Activated effector memory CD4-positive, alpha-beta T cell treated with Interleukin-2 at 50 U/mL for 16 hours (primary cell): Measurements from ENCODE around the gene DHCR7.

Experiments
- DNase-seq: peaks from one replicate; pipeline ENCODE4 v3.0.0-alpha.2; 2020

DHCR7 gene

GRCh38 chr11:71477641-71478527, 29.7 kb upstream of the DHCR7 start:
- DNase-seq, result no peak

GRCh38 chr11:71476926-71477640, 28.9 kb upstream of the DHCR7 start:
- no peak for DNase-seq

GRCh38 chr11:71476031-71476430, 27.8 kb upstream of the DHCR7 start:
- no peak for DNase-seq

- DNase-seq, result no peak
These were observed 26.7 kb upstream of the DHCR7 start for GRCh38 chr11:71474771-71475483.

- no peak for DNase-seq
These were observed 26.1 kb upstream of the DHCR7 start for GRCh38 chr11:71474141-71474770.

GRCh38 chr11:71473793-71474080, 25.5 kb upstream of the DHCR7 start:
- no peak for DNase-seq

- DNase-seq, result no peak
These were observed 25.0 kb upstream of the DHCR7 start for GRCh38 chr11:71472941-71473792.

- no peak for DNase-seq
These were observed 24.2 kb upstream of the DHCR7 start for GRCh38 chr11:71472357-71472885.

- no peak for DNase-seq
These were observed 22.8 kb upstream of the DHCR7 start for GRCh38 chr11:71470946-71471345.

GRCh38 chr11:71467164-71467563, 19.0 kb upstream of the DHCR7 start:
- DNase-seq, result no peak

GRCh38 chr11:71466358-71466757, 18.2 kb upstream of the DHCR7 start:
- DNase-seq, result no peak

- DNase-seq, result no peak
These were observed 16.9 kb upstream of the DHCR7 start for GRCh38 chr11:71465054-71465453.

- DNase-seq, result no peak
These were observed 15.4 kb upstream of the DHCR7 start for GRCh38 chr11:71463331-71464211.

GRCh38 chr11:71462726-71463125, 14.5 kb upstream of the DHCR7 start:
- no peak for DNase-seq

GRCh38 chr11:71461696-71462095, 13.5 kb upstream of the DHCR7 start:
- DNase-seq, result no peak

- no peak for DNase-seq
These were observed 11.7 kb upstream of the DHCR7 start for GRCh38 chr11:71459767-71460320.

GRCh38 chr11:71459076-71459766, 11.0 kb upstream of the DHCR7 start:
- DNase-seq, result no peak

GRCh38 chr11:71458146-71459070, 10.2 kb upstream of the DHCR7 start:
- DNase-seq, result no peak

- no peak for DNase-seq
These were observed 8.6 kb upstream of the DHCR7 start for GRCh38 chr11:71456831-71457230.
